ENCODE data around the gene CPSF6. TPM values are rescaled to one million over a fixed set of nuclear protein-coding genes. Genes with fewer than 3 reads are reported as not detected.

CPSF6 gene
- total and polyA plus RNA-seq, 11 donors, result 13.4 to 34.8 (median 29.9) TPM

GRCh38 chr12:69269736-69270135 lies 30.4 kb downstream of the CPSF6 start:
- Histone ChIP-seq H3K27me3 (no peaks in the 10 kb centered on the region), H3K4me1 (peaks cover 0 to 7% (median 2%) of the 10 kb centered on the region in 12 donors), H3K9me3 (no peaks in the 10 kb centered on the region), H3K4me3 (no peak overlapping the region), H3K27ac (no peak overlapping the region), H3K36me3 (peaks cover 0 to 73% (median 43%) of the 10 kb centered on the region in 9 donors)
- intact Hi-C loops (cut with DNase I), result no loop called here
- ATAC-seq (no peak), DNase-seq (no peak)
- no peak for TF ChIP-seq CTCF (IDR thresholded peaks at IDR 0.05)
- WGBS, 4 donors, result 80 to 84% (median 82%) methylated on average over 2 of the region's 2 CpGs

- ATAC-seq (no peak), DNase-seq (no peak)
- H3K4me3 ChIP-seq, result no peak overlapping the region
- H3K27ac ChIP-seq, result no peak overlapping the region
- intact Hi-C loops (cut with DNase I), result no loop called here
- TF ChIP-seq CTCF (IDR thresholded peaks at IDR 0.05) (no peak), POLR2A (IDR thresholded peaks at IDR 0.05) (no peak)
- peaks cover 0 to 19% (median 11%) of the 10 kb centered on the region in 12 donors for H3K4me1 ChIP-seq
- WGBS, 4 donors, result 93 to 96% (median 95%) methylated on average over 5 of the region's 5 CpGs
- H3K9me3 ChIP-seq, result no peaks in the 10 kb centered on the region
- H3K27me3 ChIP-seq, result no peaks in the 10 kb centered on the region
- H3K36me3 ChIP-seq, result peaks cover 0 to 51% (median 27%) of the 10 kb centered on the region in 9 donors
Observed at GRCh38 chr12:69272511-69272910, 33.1 kb downstream of the CPSF6 start.

- H3K36me3 ChIP-seq, result peaks cover 0 to 35% (median 8%) of the 10 kb centered on the region in 9 donors
- TF ChIP-seq POLR2A (IDR thresholded peaks at IDR 0.05), result no peak
- TF ChIP-seq CTCF (IDR thresholded peaks at IDR 0.05), result no peak
- 47 to 66% (median 55%) methylated on average over 1 of the region's 1 CpG for whole genome bisulfite sequencing, 4 donors
- intact Hi-C loops (cut with DNase I), result no loop called here
- H3K27me3 ChIP-seq, result no peaks in the 10 kb centered on the region
- H3K4me1 ChIP-seq, result peaks cover 0 to 19% (median 11%) of the 10 kb centered on the region in 12 donors
- DNase-seq (no peak), ATAC-seq (no peak)
- H3K9me3 ChIP-seq, result no peaks in the 10 kb centered on the region
- H3K4me3 ChIP-seq, result no peak overlapping the region
- no peak overlapping the region for H3K27ac ChIP-seq
Observed at GRCh38 chr12:69274861-69275260, 35.5 kb downstream of the CPSF6 start.

- 17 to 37% (median 28%) methylated on average over 1 of the region's 1 CpG for WGBS, 4 donors
- H3K27ac ChIP-seq, result no peak overlapping the region
- TF ChIP-seq POLR2A (IDR thresholded peaks at IDR 0.05) (no peak), CTCF (IDR thresholded peaks at IDR 0.05) (no peak)
Observed at GRCh38 chr12:69275471-69275891, 36.1 kb downstream of the CPSF6 start.

More at GRCh38 chr12:69275471-69275891, 36.1 kb downstream of the CPSF6 start:
- H3K27me3 ChIP-seq, result no peaks in the 10 kb centered on the region
- intact Hi-C loops (cut with DNase I), result no loop called here
- H3K4me3 ChIP-seq, result no peak overlapping the region
- H3K36me3 ChIP-seq, result peaks cover 0 to 28% (median 6%) of the 10 kb centered on the region in 9 donors
- H3K4me1 ChIP-seq, result peaks cover 0 to 19% (median 11%) of the 10 kb centered on the region in 12 donors
- peak in 3 of 4 donors; percentile 47 to 62 (median 56) for ATAC-seq
- no peak for DNase-seq
- H3K9me3 ChIP-seq, result no peaks in the 10 kb centered on the region

Measured in heart left ventricle (tissue), 16 donors.